HG03457 (cell line): Measurements from ENCODE around the gene CLTCL1.
A peak's percentile ranks its signal among the peaks of the same experiment; 100 is the strongest.

ENCODE experiments used
- ATAC-seq: cut with Tn5 transposase; IDR thresholded peaks from one replicate; pipeline ENCODE4 v1.9.1; 2021; ENCODE audit warnings: moderate number of reproducible peaks; ENCODE audit not compliant: unreplicated experiment

Gene CLTCL1

DNA sequence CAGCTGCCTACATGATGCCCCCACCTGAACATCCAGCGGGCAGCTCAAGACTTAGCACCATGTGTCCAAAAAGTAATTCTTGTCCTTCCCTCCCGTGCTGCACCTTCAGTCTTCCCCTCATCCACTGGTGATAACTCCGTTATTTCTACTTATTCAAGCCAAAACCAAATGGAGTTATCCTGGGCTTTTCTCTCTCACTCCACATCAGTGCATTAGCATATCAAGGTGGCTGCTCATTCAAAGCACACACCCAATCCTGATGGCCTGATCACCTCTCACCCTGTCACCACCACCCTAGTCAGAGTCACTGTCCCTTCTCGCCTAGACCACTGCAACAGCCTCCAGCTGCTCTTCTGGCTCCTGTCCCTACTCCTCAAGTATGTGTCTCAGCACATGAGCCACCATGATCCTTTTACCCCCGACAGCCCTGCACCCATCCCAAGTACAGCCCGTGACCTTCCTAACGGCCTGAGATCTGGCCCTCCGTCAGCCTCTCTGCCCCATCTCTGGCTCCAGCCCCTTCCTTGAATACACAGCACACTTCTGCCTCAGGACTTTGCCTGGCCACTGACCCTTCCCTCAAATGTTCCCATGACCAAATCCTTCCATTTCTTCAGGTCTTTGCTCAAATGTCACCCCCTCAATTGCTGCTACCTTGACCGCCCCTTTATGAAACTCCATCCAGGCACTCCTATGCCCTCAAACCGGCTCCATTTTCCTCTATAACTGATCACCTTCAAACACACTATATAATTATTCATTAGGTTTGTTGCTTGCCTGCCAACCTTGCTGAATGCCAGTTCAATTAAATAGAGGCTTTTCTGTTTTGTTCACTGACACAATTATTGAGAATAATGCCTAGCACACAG lies 93.3 kb downstream of the CLTCL1 start:
- no peak for ATAC-seq

DNA sequence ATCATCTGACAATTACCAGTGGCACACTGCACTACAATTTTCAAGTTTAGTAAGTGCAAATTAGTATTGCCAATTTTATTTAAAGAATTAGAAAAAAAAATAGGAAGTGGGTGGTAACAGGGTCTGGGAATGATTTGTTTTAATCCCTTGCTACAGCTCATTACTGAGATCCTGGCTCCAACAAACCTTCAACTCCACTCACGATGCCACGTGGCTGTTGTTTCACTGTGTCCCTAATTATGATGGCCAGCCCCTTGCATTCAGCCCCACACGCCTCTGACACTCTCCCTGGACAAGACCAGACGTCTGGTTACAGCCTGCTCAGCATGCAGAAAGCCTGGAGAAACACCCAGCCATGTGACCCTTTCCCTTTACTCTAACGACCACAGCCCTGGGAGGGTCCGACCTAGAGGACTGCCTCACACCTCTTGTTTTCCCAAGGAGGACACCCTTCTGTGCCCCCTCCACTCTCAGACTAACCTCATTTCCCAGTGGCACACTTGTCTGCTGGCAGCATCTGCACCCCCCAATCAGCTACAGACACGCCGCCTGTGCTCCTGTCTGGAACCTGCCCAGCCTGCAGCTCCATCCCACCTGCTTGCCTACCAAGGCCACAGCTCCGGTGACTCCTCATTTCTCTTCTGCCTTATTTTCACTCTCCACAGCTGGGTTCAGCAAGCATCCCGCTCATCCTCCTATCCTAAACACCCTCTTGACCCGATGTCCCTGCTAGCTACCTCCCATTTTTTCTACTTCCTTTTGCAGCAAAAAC lies 94.5 kb downstream of the CLTCL1 start:
- ATAC-seq: no peak

DNA sequence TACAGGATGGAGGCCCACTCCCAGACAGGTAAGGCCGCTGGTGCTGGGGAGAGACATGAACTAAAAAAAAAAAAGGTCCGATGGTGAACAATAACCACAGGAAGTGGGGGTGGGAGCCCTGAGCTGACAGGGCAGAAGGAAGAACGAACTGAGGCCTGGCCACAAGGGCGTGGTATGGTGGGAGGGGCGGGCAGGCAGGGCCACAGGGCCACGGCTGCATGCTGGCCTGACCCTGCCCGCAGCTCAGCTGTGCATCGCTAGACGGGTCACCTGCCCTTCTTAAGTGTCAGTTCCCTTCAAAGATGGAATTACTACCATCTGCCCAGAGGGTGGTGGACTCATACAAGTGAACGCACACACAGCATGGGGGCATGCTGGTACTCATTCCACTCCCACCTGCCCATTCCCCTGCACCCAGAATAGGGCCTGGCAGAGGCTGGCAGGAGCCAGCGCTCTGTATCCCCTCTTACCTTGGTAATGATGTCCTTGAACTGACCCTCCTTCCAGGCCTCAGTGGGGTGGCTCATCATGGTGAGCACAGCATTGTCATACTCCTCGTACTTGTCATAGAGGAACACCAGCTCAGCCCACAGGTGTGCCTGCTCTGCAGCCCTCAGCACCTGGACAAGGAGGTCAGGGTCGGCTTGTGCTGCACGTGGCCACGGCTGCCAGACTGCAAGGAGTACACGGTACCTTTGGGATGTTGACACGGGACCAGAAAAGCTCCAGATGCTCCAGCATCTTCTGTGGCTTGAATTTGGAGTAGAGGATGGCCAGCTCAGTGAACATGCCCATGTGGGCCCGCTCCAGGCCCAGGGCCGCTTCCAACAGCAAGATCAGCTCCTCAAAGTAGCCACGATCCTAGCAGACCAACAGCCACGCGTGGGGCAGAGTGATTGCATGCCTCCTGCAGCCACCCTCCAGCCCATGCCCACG lies 95.5 kb downstream of the CLTCL1 start:
- ATAC-seq: no peak

- ATAC-seq: no peak
Observed at GRCh38 chr22:19194766-19195536, 96.6 kb downstream of the CLTCL1 start.

- ATAC-seq: no peak
Observed at GRCh38 chr22:19193879-19194278, 97.6 kb downstream of the CLTCL1 start.

DNA sequence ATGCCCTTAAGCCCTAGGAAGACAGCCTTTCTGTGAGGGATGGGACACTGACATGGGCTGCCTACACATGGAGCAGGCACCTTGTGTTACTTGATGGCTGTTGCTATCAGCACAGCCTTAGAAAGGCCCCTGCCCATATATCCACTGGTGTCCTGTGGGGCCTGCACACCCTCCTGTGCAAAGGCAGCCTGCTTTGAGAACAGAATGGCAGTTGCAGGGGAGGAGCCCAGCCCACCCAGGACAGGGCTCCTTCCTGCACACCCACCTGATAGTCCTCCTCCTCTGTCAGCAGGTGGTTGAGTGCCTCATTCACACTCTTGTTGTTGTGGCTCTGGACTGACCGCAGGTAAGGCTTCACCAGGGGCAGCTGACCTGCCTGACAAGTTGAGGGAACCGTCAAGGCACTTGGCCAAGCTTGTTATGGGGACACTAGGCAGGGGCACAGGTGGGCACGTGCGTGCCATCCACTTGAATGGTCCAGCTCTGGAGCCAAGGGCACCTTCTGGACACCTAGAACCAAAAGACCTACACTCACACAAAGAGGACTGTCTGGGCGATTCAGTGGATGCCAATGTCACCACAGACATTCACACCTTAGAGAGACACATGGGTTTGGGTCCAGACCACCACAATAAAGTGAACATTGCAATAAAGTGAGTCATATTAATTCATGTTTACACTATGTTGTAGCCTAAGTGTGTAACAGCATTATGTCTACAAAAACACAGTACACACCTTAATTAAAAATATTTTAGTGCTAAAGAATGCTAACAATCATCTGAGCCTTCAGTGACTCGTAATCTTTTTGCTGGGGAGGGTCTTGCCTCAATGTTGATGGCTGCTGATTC lies 103.6 kb downstream of the CLTCL1 start:
- no peak for ATAC-seq

GRCh38 chr22:19184276-19184997 lies 107.1 kb downstream of the CLTCL1 start:
- ATAC-seq: no peak

DNA sequence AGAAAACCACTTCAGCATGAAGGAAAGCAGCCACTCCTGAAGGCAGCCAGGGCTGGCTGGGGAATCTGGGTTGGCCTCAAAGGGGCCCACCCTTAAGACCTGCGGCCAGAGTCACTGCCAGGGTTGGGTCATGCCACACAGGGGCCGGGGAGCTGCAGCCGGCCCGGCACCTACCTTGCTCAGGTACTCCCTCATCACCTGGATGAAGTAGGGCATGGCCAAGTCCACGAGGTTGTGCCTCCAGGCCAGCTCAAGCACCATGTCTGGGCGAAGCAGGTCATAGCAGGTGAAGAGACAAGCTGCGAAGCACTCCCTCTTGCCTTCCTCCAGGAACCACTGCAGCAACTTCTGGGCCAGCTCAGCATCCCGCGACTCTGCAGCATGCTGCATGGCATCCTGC lies 108.3 kb downstream of the CLTCL1 start:
- no peak for ATAC-seq

DNA sequence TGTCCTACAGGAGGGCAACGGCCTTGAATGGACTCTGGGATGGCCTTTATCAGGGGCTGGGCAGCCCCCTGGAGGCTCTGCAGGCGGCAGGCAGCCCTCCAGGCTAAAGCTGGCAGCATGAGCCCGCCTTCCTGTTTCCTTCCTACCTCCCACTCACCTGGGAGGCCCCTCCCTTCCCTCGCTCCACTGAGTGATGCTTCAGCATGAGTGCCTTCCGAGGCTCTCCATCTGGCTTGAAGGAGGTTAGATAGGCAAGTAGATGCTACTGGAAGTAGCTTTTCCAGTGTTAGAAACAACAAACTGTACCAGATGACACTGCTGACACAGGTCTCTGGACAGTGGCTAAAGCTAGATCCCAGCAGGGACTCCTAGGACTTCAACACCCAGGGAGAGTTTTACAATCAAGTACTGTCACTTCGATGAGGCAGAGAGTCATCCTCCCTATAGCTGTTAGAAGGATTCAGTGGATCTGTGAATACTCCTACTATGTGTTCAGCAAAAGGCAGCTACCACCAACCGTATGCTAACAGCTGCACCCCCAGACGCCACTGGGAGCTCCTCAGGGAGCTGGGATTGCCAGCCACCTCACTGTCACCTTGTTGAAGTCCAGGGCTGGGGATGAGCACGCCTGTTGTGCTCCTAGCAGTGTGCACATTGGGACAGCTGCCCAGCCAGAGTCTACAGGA lies 108.9 kb downstream of the CLTCL1 start:
- ATAC-seq: no peak

- no peak for ATAC-seq
Observed at GRCh38 chr22:19181786-19182471, 109.6 kb downstream of the CLTCL1 start.

- ATAC-seq: no peak
Observed at GRCh38 chr22:19180740-19181410, 110.6 kb downstream of the CLTCL1 start.

- no peak for ATAC-seq
Observed at GRCh38 chr22:19180234-19180633, 111.3 kb downstream of the CLTCL1 start.

GRCh38 chr22:19179497-19180048 lies 111.9 kb downstream of the CLTCL1 start:
- no peak for ATAC-seq

GRCh38 chr22:19178657-19179496 lies 112.6 kb downstream of the CLTCL1 start, which contains the start of gene SLC25A1:
SLC25A1 (minus strand) TSS chr22:19178736; CDS start chr22:19178673, 63 bp downstream.
- ATAC-seq: peak; percentile 46

- ATAC-seq: peak; percentile 21
Observed at GRCh38 chr22:19178065-19178656, 113.4 kb downstream of the CLTCL1 start.
